ENCODE measurements around the gene SC5D.

DNA sequence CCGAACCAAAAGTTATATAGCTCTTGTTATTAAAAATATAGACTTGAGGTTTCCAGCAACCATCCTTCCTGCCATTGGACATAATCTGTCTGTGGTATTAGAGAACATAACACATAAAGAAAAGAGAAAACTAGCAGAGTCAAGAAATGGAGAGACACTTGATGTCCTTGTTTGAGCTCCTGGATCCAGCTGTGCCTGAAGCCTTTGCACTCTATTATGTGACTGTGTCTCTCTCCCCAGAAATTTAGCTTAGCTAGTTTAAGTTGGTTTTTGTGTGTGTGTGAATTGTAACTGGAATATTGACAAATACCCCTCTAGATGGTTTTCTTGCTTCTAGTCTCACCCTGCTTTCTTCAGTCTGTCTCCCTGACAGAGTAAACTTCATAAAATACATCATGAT, 61.6 kb downstream of the SC5D start:
- TF ChIP-seq POLR2A (IDR thresholded peaks at IDR 0.05; ENCODE audit: low read depth) (no peak), POLR2AphosphoS5 (IDR thresholded peaks at IDR 0.05) (no peak)
- TF ChIP-seq, protein P1, sequence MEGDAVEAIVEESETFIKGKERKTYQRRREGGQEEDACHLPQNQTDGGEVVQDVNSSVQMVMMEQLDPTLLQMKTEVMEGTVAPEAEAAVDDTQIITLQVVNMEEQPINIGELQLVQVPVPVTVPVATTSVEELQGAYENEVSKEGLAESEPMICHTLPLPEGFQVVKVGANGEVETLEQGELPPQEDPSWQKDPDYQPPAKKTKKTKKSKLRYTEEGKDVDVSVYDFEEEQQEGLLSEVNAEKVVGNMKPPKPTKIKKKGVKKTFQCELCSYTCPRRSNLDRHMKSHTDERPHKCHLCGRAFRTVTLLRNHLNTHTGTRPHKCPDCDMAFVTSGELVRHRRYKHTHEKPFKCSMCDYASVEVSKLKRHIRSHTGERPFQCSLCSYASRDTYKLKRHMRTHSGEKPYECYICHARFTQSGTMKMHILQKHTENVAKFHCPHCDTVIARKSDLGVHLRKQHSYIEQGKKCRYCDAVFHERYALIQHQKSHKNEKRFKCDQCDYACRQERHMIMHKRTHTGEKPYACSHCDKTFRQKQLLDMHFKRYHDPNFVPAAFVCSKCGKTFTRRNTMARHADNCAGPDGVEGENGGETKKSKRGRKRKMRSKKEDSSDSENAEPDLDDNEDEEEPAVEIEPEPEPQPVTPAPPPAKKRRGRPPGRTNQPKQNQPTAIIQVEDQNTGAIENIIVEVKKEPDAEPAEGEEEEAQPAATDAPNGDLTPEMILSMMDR (IDR thresholded peaks at IDR 0.05) = no peak

Data from esophagus muscularis mucosa (tissue), 3 donors.